Muscle of leg (tissue), 9 donors: ENCODE measurements around the gene EFR3B. TPM values are rescaled to one million over a fixed set of nuclear protein-coding genes. Genes with fewer than 3 reads are reported as not detected.

Experiments used
- polyA plus RNA-seq, 8 donors: library from polyadenylated mRNA; unstranded; fragments of 120-200 nt; gene quantifications; one replicate each; pipeline versions ENCODE4 v1.2.1 to v1.2.3, GENCODE V29; 2013; ENCODE audit warnings: inconsistent platforms in 1 of 8, low replicate concordance in 1 of 8; ENCODE audit not compliant: insufficient read length in 8 of 8, insufficient read depth in 1 of 8
- total RNA-seq: library from RNA; stranded (reverse); fragments of 120-200 nt; gene quantifications from one replicate; pipeline ENCODE4 v1.2.4, GENCODE V29; 2013

Gene EFR3B
- total and polyA plus RNA-seq, 9 donors: 3.2 to 5.5 (median 4.8) TPM

Other genes with a start within 250 kb of the EFR3B start
- gene PTRHD1, start 248.7 kb upstream of the EFR3B start, total RNA-seq: 60.9 TPM
- 10 to 100 TPM; 35.9 to 58.9 (median 41.8) TPM for gene PTRHD1, start 248.7 kb upstream of the EFR3B start, polyA plus RNA-seq
- gene CENPO, start 248.7 kb upstream of the EFR3B start, total RNA-seq: 11.7 TPM
- gene CENPO, start 248.7 kb upstream of the EFR3B start, polyA plus RNA-seq: 10 to 100 TPM; 14.6 to 22.2 (median 18.2) TPM
- 19.7 TPM for gene ADCY3, start 121.8 kb upstream of the EFR3B start, total RNA-seq
- 10 to 100 TPM; 20.4 to 37.7 (median 30.0) TPM for gene ADCY3, start 121.8 kb upstream of the EFR3B start, polyA plus RNA-seq
- gene DNAJC27, start 70.1 kb upstream of the EFR3B start, total RNA-seq: 5.4 TPM
- 1 to 10 TPM; 4.7 to 6.1 (median 5.3) TPM for gene DNAJC27, start 70.1 kb upstream of the EFR3B start, polyA plus RNA-seq
- gene POMC, start 126.5 kb downstream of the EFR3B start, total RNA-seq: 3.5 TPM
- gene POMC, start 126.5 kb downstream of the EFR3B start, polyA plus RNA-seq: 1 to 10 TPM; 2.4 to 6.8 (median 3.4) TPM